ENCODE results near the gene HASPIN.

GRCh38 chr17:3693141-3693540 is 30.6 kb upstream of the HASPIN start:
- TF ChIP-seq, protein P1, sequence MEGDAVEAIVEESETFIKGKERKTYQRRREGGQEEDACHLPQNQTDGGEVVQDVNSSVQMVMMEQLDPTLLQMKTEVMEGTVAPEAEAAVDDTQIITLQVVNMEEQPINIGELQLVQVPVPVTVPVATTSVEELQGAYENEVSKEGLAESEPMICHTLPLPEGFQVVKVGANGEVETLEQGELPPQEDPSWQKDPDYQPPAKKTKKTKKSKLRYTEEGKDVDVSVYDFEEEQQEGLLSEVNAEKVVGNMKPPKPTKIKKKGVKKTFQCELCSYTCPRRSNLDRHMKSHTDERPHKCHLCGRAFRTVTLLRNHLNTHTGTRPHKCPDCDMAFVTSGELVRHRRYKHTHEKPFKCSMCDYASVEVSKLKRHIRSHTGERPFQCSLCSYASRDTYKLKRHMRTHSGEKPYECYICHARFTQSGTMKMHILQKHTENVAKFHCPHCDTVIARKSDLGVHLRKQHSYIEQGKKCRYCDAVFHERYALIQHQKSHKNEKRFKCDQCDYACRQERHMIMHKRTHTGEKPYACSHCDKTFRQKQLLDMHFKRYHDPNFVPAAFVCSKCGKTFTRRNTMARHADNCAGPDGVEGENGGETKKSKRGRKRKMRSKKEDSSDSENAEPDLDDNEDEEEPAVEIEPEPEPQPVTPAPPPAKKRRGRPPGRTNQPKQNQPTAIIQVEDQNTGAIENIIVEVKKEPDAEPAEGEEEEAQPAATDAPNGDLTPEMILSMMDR (IDR thresholded peaks at IDR 0.05; ENCODE audit: poor library complexity, severe bottlenecking) = no peak
- TF ChIP-seq EZH2 (IDR thresholded peaks at IDR 0.05; ENCODE audit: borderline replicate concordance, insufficient read depth, low read length, poor library complexity, severe bottlenecking) = no peak
- no peak for TF ChIP-seq POLR2AphosphoS5 (IDR thresholded peaks at IDR 0.05)

Measured in neural cell (in vitro differentiated cells).